GM19193 (cell line): ENCODE results near the gene MED10.

Experiments
- POLR2A ChIP-seq: IDR thresholded peaks from 4 replicates; pipeline ENCODE4 v1.6.1; 2011; ENCODE audit not compliant: insufficient read depth, insufficient read length; ENCODE audit errors: extremely low read depth

MED10 gene

DNA sequence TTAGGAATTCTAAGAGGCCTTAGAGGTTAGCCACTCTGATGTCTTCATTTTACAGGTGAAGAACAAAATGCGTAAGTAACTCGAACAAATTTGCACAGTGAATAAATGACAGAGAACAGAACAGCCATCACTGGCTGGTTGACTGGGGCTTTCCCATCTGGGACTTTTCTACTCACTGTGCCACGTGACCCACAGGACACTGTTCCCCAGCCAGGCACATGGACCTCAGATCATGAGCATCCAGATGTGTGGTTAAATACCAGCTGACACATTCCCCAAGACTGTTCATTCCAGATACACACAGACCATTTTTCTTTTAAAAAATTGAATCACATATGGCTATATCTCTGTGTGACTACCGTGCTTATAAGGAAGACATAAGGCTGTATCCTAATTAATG, 25.8 kb upstream of the MED10 start:
- TF ChIP-seq POLR2A = no peak

DNA sequence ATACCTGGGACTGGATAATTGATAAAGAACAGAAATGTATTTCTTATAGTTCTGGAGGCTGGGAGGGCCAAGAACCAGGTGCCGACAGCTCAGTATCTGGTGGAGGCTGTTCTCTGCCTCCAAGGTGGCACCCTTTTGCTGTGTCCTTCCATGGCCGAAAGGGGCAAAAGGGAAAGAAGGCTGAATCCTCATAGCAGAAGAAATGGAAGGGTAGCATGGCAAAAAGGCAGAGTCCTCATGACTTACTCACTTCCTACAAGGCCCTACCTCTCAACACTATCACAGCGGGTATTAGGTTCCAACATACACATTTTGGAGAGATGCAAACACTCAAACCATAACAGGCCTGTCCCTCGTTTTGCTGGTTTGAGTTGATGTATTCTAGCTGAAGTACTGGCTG, 25.1 kb upstream of the MED10 start:
- TF ChIP-seq POLR2A = no peak

DNA sequence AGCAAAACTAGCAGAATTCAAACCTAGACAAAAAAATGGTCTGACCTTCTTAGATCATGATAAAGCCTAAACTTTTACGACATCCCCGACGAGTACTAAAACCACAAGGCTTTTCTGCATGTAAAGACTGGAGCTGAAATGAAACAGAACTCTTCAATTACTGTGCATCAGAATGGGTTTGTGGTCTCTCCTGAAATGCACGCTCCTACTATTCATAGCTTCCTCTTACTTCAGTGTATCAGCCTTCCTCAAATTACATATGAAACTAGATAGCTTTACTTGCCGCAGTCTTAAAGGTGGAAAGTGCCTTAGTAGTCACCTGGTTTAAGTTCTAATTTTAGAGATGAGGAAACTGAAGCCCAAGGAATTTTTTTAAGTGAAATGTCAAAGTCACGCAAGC, 24.6 kb upstream of the MED10 start:
- no peak for TF ChIP-seq POLR2A

DNA sequence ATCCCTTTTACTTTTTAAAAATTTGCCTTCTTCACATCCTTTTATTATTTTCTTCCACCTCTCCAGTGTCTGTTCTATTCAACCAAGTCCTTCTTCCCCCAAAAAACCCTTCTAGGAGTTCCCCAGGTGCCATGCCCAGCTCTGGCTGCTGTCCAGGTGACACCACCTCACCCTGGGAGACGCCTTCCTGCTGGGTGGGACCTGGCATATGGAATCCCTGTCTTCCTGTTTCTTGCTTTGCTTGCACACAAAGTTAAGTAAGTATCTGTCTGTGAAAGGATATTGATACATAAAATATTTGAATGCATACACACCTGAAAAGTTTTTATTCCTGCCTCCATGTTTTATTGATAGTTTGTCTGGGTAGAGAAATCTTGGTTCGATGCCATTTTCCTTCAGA, 23.1 kb upstream of the MED10 start:
- TF ChIP-seq POLR2A = no peak

GRCh38 chr5:6399980-6400910, 21.9 kb upstream of the MED10 start:
- no peak for TF ChIP-seq POLR2A

- no peak for TF ChIP-seq POLR2A
These were observed 20.4 kb upstream of the MED10 start for GRCh38 chr5:6398570-6399230.

- no peak for TF ChIP-seq POLR2A
These were observed 19.4 kb upstream of the MED10 start for GRCh38 chr5:6397536-6398269.

- TF ChIP-seq POLR2A = no peak
These were observed 18.6 kb upstream of the MED10 start for GRCh38 chr5:6396836-6397535.

GRCh38 chr5:6396043-6396442, 17.7 kb upstream of the MED10 start:
- TF ChIP-seq POLR2A = no peak

DNA sequence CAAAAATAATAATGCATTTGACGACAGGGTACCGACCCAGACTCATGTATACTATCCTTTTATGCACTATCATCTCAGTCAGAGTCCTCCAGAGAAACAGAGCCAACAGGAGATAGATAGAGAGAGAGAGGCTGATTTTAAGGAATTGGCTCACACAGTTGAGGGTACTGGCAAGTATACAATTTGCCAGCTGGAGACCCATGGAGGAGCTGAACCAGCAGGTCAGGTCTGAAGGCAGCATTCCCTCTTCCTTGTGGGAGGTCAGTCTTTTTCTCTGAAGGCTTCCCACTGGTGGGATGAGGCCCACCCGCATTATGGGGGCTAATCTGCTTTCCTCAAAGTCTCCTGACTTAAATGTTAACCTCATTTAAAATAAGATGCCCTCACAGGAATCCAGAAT, 17.3 kb upstream of the MED10 start:
- no peak for TF ChIP-seq POLR2A

GRCh38 chr5:6395102-6395445, 16.7 kb upstream of the MED10 start:
- no peak for TF ChIP-seq POLR2A

GRCh38 chr5:6394429-6395101, 16.2 kb upstream of the MED10 start:
- no peak for TF ChIP-seq POLR2A

DNA sequence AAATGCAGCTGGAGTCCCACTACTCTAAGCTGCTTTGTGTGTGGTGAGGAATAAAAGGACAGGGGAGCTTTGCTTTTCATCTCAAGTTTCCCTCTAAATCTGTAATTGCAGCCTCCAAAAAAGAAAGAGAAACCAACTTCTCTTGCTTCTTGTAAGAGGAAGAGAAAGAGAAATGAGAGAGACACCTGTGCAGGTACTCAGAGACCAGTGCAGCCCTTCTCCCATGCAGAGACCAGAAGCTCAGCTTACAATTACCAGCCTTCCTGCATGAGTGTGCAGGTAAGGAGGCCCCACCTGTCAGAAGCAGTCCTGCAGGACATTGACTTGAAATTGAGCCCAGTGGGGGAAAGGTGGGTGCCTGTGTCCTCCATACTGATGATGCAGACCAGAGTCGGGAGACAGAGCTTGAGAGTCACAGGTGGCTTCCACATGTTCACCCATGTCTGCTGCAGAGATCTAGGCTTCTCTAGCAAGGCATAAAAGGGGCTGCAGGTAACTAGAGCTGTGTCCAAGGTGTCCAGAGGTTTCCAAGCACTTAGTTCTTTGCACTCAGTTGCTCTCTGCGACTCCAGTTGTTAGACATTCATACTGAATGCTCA, 15.3 kb upstream of the MED10 start:
- no peak for TF ChIP-seq POLR2A

DNA sequence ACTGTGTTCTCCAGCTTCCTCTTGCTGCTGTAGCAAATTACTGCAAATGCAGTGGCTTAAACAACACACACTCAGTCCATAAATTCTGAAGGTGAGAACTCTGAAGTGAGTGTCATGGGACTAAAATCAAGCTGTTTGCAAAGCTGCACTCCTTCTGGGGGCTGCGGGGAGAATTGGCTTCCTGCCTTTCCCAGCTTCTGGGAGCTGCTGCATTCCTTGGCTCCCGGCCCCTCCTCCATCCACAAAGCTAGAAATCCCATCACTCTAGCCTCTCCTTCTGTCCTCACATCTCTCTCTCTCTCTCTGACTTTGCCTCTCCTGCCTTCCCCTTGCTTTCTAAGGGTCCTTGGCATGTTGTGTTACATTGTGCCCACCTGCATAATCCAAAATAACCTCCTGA, 14.2 kb upstream of the MED10 start:
- TF ChIP-seq POLR2A = no peak
